IPS-NIHi11 (cell line): ENCODE measurements around the gene LCE3B.

ENCODE experiments used
- DNase-seq: peaks from one replicate; pipeline ENCODE4 v3.0.0; 2012; ENCODE audit warnings: mixed read lengths, low spot score

LCE3B gene

DNA sequence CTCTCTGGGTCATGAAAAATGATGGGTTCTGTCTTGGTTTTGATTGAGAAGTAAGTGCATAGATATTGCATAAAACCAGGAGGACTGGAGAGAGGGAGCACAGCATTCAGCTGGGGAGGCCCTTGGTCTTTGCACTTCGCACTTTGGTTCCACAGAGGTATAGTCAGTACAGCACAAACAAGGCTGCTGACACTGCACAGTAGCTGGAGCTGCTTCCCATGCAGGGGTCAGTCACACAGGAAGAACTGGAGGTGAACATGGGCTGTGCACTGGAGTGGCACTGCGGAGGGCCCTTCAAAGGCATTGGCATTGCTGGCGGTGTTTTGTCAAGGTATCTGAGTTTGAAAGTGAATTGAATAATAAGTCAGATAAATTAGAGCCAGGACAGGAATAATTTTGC is 45.0 kb downstream of the LCE3B start:
- no peak for DNase-seq

- DNase-seq = no peak
These were observed 49.5 kb downstream of the LCE3B start, which contains the start of gene LCE2D for GRCh38 chr1:152663098-152663497. Gene LCE2D, plus strand, starts transcription at chr1:152663380. Its CDS starts 726 bp downstream, at chr1:152664106.
